ENCODE measurements around the gene ST3GAL4. TPM values are rescaled to one million over a fixed set of nuclear protein-coding genes. Genes with fewer than 3 reads are reported as not detected.
A peak's percentile ranks its signal among the peaks of the same experiment; 100 is the strongest.
"Not testable (repeated sequence)": the region's sequence is repeated elsewhere in the genome, so short reads cannot be mapped to it uniquely, and the experiment has no call there.

The ST3GAL4 gene
- total and polyA plus RNA-seq, 8 donors: 9.9 to 31.0 (median 15.7) TPM; not detected in 1

DNA sequence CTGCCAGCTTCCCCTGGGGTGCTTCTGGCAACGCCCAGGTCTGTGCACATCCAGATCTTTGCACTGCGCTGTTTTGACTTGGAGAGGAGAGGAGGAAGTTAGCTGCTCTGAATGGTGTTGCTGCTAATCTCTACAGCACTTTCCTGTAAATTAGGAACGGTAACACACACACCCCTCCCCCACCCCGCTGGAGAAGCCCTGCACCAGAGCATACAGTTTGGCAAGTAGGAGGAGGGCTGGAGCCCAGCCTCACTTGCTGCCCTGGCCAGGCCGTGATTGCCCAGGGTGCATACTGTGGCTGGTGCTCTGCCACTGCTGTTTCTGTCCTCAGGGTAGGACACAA, 31.2 kb downstream of the ST3GAL4 start:
- H3K4me1 ChIP-seq: peaks cover 7 to 40% (median 26%) of the 10 kb centered on the region in 4 donors
- DNase-seq: peak in 1 of 2 donors; percentile 78
- peak overlapping the region in 3 of 5 donors; percentile 35 to 76 (median 69) for H3K27ac ChIP-seq
- intact Hi-C loops (cut with DNase I; ENCODE audit: low total_unique reads); H3K36me3 ChIP-seq; H3K4me3 ChIP-seq; H3K9me3 ChIP-seq; H3K27me3 ChIP-seq: not testable (repeated sequence)
- 20 to 28% (median 22%) methylated on average over 4 to 5 of the region's 5 CpGs for WGBS, 5 donors
- peak in 1 of 3 donors; percentile 41 for TF ChIP-seq POLR2AphosphoS5 (IDR thresholded peaks at IDR 0.05)

DNA sequence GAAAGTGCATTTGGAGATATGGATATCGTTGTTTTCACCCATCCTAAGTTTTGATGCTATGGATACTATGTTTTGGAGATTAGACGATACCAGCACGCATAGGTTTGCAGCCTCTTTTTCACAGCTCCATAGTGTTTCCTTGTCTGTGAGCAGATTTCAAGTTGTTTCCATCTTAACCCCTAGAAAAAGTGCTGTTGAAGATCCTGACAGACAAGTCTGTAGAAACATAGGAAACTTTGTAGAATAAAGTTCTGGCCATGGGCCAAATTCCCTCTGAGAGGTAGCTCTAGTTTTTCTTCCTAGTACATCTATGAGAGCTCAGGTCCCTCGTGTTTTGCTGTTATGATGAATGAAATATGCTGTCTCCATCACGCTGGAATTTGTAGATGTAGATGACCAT, 32.4 kb downstream of the ST3GAL4 start:
- WGBS, 5 donors: 72 to 91% (median 78%) methylated on average over 5 of the region's 5 CpGs
- Histone ChIP-seq H3K27me3 (no peaks in the 10 kb centered on the region), H3K4me1 (peaks cover 12 to 52% (median 30%) of the 10 kb centered on the region in 4 donors), H3K36me3 (no peaks in the 10 kb centered on the region), H3K4me3 (no peak overlapping the region), H3K9me3 (no peaks in the 10 kb centered on the region), H3K27ac (no peak overlapping the region)
- intact Hi-C loops (cut with DNase I; ENCODE audit: low total_unique reads): no loop called here
- TF ChIP-seq POLR2A (IDR thresholded peaks at IDR 0.05): no peak
- TF ChIP-seq EP300 (IDR thresholded peaks at IDR 0.05): no peak
- TF ChIP-seq, protein P1, sequence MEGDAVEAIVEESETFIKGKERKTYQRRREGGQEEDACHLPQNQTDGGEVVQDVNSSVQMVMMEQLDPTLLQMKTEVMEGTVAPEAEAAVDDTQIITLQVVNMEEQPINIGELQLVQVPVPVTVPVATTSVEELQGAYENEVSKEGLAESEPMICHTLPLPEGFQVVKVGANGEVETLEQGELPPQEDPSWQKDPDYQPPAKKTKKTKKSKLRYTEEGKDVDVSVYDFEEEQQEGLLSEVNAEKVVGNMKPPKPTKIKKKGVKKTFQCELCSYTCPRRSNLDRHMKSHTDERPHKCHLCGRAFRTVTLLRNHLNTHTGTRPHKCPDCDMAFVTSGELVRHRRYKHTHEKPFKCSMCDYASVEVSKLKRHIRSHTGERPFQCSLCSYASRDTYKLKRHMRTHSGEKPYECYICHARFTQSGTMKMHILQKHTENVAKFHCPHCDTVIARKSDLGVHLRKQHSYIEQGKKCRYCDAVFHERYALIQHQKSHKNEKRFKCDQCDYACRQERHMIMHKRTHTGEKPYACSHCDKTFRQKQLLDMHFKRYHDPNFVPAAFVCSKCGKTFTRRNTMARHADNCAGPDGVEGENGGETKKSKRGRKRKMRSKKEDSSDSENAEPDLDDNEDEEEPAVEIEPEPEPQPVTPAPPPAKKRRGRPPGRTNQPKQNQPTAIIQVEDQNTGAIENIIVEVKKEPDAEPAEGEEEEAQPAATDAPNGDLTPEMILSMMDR (IDR thresholded peaks at IDR 0.05): no peak
- TF ChIP-seq POLR2AphosphoS5 (IDR thresholded peaks at IDR 0.05): no peak
- no peak for DNase-seq

DNA sequence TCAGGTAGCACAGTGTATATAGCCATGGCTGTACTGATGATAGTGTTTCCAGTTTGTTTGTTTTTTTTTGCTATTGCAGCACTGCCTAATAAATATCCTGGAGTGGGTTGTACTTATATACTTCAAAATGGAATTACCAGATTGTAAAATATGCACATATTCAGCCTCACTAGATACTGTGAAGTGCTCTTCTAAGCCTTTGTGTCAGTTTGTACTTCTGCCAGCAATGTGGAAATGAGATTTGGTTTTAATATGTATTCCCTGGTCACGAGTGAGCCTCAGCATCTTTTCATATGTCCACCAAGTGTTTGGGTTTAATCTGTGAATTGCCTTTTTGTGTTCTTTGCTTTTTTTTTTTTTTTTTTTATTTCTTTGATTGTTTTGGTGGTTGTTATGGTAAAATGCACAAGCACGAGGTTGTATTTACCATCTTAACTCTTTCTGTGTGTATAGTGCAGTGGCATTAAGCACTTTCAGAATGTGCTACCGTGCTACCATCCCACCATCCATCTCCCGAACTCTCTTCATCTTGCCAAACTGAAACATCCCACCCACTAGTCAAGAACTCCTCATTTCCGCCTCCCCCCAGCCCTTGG, 34.9 kb downstream of the ST3GAL4 start:
- H3K27ac ChIP-seq: no peak overlapping the region
- 62 to 74% (median 63%) methylated on average over 5 of the region's 5 CpGs for WGBS, 5 donors
- no peaks in the 10 kb centered on the region for H3K36me3 ChIP-seq
- intact Hi-C loops (cut with DNase I; ENCODE audit: low total_unique reads): no loop called here
- no peak for DNase-seq
- peaks cover 12 to 49% (median 30%) of the 10 kb centered on the region in 4 donors for H3K4me1 ChIP-seq
- TF ChIP-seq POLR2A (IDR thresholded peaks at IDR 0.05) (no peak), POLR2AphosphoS5 (IDR thresholded peaks at IDR 0.05) (no peak), EP300 (IDR thresholded peaks at IDR 0.05) (no peak)
- TF ChIP-seq, protein P1 (IDR thresholded peaks at IDR 0.05): no peak
- H3K27me3 ChIP-seq: no peaks in the 10 kb centered on the region
- no peak overlapping the region for H3K4me3 ChIP-seq
- H3K9me3 ChIP-seq: no peaks in the 10 kb centered on the region

DNA sequence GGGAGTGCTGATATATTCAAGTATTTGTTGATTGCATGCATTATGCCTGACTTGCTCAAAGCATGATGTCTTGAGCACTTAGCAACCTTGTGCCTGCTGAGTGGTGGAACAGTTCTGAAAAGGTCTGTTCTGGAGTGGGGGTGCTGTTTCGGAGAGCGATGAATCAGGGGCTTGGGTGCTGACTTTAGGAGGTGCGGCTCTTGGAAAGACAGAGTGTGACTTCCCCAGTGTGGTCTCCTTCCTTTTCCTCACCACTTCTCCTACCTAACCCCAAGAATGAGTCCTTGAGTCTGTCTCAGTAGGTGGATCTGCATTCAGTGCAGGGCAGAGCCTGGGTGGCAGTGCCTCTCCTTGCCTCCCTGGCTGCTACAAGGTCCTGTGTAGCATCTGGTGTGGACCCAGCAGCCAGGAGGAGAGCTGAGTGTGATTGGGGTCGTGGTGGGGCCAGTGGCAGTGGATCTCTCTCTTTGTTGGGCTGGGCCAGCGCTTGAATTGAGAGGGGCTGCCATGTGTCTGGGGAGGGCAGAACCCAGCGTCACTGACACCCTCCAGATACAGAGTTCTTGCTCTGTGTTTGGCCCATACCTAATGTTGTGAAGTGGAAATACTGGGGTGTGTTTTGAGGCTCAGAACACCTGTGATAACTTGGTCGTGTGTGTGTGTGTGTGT, 35.9 kb downstream of the ST3GAL4 start:
- no peaks in the 10 kb centered on the region for H3K27me3 ChIP-seq
- H3K36me3 ChIP-seq: no peaks in the 10 kb centered on the region
- TF ChIP-seq, protein P1 (IDR thresholded peaks at IDR 0.05): no peak
- TF ChIP-seq POLR2A (IDR thresholded peaks at IDR 0.05): no peak
- no peak for TF ChIP-seq POLR2AphosphoS5 (IDR thresholded peaks at IDR 0.05)
- TF ChIP-seq EP300 (IDR thresholded peaks at IDR 0.05): no peak
- no peaks in the 10 kb centered on the region for H3K9me3 ChIP-seq
- WGBS, 5 donors: 70 to 85% (median 77%) methylated on average over 7 of the region's 7 CpGs
- H3K27ac ChIP-seq: peak overlapping the region in 3 of 5 donors; percentile 32 to 46 (median 43)
- intact Hi-C loops (cut with DNase I; ENCODE audit: low total_unique reads): no loop called here
- no peak overlapping the region for H3K4me3 ChIP-seq
- no peak for DNase-seq
- peaks cover 8 to 40% (median 24%) of the 10 kb centered on the region in 4 donors for H3K4me1 ChIP-seq
